ENCODE measurements around the gene HS6ST3.

HS6ST3 gene

DNA sequence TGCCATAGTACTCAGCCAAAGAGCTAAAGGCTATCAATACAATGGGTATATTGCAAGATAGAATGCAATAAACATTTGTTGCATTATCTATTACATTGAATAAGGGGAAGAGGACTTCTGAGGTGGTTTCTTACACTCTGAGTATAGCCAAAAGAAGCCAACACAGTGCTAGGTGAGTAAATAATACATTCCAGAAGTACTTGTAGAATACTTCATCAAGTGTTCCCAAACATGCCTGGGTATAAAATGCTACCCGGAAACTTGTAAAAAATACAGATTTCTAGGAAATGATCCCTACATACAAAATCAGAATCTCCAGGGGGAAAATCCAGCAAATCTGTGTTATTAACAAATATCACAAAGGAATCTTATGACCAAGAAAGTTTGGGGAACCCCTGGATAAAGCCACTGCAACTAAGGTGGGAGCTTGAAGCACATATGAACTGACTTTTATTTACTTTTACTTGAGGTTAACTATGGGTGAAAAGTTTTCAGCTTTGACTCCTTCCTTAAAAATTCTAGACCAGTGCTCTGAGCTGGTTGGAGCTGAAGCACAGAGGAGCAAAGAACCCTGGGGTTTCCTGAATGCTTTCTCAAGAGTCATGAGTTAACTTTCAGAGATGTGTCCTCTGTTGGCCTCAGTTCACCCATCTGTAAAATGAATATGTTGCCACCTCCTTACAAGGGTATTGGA is 768.4 kb downstream of the HS6ST3 start:
- DNase-seq = no peak

DNA sequence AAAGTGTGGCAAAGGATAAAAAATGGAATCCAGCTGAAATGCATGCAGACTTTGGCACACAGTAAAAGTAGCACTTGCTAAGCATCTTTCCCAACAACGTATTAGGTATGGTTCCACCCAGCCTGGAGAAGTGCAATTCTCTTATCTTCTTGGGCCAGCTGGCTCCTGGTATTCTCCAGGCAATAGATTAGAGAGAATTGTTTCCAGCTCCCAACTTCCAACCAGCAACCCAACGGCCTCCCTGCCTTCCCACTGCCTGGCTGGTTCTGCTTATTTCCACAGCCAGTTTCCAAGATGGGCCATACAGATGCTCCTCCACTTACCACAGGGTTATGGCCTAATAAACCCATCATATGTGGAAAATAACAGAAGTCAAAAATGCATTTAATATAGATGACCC is 771.0 kb downstream of the HS6ST3 start:
- DNase-seq = no peak

DNA sequence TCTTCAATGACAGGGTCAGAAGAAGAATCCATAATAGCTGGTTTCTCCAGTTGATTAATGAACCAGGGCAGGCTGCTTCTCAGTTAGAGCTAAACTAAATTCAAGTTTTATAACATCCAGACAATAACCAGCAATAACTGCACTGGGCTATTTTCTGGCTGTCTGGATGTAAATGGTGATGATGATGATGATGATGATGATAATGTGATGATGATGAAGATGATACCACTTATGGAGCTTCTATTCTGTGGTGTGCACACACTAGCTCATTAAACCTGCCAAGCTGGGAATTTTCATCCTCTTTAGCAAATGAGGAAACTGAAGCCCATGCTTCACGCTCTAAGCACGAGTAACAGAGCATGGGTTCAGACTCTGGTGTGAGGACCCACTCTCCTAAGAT is 772.2 kb downstream of the HS6ST3 start:
- no peak for DNase-seq

DNA sequence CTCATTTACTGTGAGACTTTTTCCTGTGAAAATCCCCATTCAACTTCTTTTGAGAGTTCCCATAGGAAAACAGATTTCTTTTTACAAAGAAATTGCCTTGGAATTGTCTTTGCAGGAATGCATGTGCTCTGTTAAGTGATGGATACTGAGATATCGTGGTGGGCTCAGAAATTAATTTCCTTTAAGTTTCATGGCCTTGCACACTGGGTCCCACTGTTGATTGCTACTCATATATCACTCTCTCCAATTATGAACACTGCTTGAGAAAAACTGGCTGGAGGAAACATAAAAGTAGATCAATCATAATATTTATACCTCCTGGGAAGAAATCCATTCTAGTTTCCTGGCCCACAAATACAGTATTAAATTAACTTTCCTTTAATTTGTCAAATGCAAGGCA is 773.1 kb downstream of the HS6ST3 start:
- no peak for DNase-seq

DNA sequence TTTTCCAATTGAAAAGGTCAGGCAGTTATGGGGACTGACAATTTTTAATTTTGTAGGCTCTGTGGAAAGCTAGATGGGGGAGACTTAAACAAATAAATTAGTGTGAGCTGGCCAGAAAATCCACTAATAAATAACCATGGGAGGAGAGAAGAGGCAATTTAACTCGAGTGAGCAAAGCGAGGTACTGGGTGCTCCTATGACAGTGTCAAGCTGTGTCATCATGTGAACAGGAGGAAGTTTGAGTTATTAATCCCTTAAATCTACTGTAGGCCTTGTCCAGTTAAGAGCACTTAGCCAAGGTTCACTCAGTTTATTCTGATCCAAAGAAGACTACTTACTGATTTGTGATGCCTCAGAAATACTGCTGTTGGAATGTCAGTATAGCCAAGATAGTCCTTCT is 781.6 kb downstream of the HS6ST3 start:
- no peak for DNase-seq

DNA sequence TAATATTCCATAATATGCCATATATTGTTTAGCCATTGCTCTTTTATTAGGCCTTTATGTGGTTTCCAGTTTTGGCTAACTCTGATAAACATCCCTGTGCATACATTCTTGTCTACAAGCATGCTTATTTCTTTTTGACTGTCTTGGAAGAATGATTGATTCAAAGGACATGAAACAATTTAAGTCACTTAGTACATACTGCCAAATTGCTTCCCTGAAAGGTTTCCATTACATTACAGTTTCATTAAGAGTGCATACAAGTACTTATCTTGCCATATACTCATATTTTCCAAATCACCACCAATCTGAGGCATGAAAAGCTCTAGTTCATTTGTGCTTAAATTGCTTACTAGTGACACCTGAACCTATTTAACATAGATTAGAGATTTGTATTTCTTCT is 790.5 kb downstream of the HS6ST3 start:
- DNase-seq = no peak
